ENCODE measurements around the gene KRTAP5-4. TPM values are rescaled to one million over a fixed set of nuclear protein-coding genes. Genes with fewer than 3 reads are reported as not detected.
"Not testable (repeated sequence)": the region's sequence is repeated elsewhere in the genome, so short reads cannot be mapped to it uniquely, and the experiment has no call there.

KRTAP5-4 gene
- total RNA-seq, 1 donor from 2014 or later, result not detected

DNA sequence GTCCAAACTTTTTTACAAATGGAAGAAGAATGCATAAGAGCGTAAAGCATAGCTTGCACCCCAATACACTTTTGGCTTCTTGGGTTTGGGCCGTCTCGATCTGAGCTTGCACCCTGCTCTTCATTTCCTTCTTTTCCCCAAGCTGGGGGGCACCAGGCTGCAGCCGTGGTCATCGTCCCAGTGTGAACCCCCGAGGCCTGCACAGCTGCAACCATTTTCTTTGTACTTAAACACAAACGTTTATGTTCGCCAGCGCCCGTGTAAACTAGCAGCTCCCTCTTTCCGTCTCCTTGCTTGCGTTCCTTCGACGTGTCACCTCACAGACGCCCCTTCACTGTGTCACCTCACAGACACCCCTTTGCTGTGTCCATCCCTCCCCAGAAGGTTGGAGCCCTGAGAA, 17.7 kb upstream of the KRTAP5-4 start:
- no peak for DNase-seq (ENCODE audit: extremely low read depth, low read depth, low spot score)

DNA sequence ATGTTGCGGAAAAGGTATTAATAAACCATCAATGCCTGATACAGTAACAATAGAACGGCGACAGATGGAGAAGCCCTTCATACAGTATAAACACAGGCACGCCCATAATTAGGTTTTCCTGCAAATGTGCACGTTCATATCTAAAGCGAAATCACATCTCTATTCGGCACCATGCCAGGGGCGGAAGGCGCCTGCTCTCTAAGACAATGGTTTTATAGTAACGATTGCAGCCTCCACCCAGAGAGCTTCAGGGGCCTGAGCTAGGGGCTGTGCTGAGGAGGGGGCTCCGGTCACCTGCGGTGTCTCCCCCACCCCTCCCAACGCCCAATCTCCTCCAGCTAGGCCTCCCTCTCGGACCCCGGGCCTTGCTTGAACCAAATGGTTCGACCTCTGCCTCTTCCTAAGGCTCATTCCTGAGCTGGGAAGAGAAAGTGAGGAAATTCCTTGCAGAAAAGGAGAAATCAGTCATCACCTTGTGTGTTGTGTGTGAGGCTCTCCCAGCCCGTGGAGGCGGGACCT, 17.2 kb upstream of the KRTAP5-4 start:
- DNase-seq (ENCODE audit: extremely low read depth, low read depth, low spot score), result peak; percentile 37

DNA sequence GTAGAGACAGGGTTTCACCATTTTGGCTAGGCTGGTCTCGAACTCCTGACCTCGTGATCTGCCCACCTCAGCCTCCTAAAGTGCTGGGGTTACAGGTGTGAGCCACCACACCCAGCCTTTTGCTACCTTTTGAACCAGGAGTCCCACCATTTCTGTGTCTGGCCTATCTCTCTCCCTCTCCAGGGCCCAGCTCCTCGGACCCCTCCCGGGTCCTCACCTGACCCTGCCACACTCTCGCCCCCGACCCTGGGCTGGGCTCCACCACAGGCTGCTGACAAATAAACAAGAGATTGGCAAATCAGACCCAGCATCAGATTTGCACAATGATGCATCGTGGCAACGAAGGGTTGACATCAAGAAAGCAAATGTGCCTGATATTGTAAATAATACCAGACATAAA, 16.4 kb upstream of the KRTAP5-4 start:
- no peak for DNase-seq (ENCODE audit: extremely low read depth, low read depth, low spot score)

DNA sequence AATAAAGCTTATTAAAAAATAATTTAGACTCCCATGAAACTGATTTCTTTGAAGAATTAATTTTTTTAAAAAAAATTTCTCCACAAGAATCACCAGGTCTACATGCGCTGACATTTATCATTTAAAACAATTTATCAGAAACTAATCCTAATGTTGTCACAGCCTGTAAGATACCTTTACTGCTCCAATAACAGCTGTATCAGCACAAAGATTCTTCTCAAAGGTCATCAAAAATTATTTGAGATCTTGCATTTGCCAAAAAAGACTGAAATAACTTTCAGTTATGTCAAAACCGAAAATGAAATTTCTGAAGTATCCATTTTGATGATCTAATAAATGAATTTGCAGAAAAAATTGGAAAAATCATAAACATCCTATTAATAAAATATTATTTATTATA, 15.7 kb upstream of the KRTAP5-4 start:
- DNase-seq (ENCODE audit: extremely low read depth, low read depth, low spot score), result no peak

DNA sequence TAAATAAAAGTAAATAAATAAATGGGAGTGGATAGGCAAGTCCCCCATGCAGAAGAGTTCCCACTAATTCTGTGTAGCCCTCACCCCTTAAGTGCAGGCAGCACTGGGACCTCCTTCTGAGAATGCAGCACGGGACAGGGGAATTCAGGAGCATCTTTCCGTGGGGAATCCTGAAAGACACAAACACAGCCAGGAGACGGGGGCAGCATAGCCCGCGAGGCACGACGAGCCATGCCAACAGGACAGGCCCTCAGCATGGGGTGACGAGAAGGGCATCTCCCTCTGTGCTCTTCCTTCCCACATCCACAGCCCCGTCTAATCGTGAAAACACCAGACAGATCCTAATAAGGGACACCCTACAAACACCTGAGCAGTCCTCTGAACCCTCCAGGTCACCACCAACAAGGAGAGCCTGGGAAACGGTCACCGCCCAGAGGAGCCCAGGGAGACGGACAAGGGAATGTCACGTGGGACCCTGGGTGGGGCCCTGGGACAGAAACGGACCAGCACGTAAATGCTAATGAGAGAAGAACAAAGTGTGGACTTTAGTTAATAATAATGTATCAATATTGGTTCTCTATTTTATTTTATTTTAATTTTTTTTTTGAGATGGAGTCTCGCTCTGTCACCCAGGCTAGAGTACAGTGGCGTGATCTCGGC, 14.5 kb upstream of the KRTAP5-4 start:
- DNase-seq (ENCODE audit: extremely low read depth, low read depth, low spot score), result no peak

DNA sequence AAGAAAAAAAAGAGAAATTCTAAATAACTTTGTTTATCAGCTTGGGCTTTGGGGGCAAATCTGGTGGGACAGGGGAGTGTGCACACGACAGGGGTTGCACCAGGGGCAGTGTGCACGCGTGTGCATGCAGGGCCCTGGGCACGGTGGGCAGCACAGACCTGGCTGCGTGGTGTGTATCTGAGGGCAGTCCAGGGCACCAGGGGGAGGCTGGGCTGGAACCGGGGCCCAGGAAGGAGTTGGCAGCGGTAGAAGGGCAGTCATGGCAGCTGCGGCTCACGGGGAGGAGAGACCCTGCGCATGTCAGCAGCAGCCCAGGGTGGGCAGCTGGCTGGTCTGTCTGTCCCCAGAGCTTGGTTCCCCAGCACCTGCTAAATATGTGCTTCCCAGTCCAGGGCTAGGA, 11.9 kb upstream of the KRTAP5-4 start:
- no peak for DNase-seq (ENCODE audit: extremely low read depth, low read depth, low spot score)

DNA sequence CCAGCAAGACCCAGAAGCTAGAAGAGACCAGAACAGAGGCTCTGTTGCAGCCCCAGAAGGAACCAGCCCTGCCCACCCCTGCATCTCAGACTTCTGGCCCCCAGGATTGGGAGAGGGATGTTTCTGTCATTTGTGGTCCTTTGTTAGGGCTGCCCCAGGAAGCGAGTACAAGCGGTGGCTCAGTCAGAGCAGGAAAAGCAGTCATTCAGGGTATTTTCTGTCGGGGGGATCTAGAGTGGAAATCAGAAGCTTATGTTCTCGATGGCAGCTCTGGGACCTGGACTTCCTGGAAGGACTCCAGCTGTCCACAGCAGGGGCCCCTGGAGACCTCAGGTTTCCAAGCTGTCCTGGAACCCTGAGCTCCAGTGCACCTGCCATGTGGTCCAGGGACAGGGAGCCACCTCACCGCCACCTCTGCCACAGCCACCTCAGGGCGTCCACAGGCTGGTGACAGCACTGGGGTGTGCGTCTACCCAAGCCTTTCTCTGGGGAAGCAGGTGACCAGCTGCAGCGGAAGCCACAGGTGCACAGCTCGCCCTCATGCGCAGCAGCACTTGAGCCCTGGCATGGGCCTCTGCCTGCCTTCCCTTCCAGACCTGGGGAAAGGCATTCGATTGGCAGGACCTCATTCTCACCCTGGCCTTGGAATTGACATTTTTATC, 10.2 kb upstream of the KRTAP5-4 start:
- no peak for DNase-seq (ENCODE audit: extremely low read depth, low read depth, low spot score)

DNA sequence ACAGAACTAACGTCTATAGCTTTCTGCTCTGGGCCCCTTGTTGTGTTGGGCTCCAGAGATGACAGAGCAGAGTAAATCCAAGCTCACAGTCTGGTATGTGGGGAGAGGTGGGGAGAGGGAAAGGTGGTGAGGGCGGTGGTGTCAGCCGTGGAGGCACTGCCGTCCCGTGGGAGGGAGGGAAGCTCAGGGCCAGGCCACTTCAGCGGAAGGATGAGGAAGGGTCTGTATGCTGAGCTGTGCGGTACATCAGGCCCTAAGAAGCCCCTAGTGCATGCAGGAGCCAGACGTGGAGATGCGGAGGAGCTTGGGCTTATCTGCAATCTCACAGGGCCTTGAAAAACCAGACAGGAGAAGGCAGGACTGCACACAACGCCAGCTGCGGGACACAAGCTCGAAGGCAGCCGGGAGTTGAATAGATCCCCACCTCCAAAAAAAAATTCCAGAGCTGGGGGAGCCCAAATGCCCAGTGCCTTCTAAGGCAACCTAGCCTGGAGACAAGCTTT, 9.2 kb upstream of the KRTAP5-4 start:
- DNase-seq (ENCODE audit: extremely low read depth, low read depth, low spot score), result no peak

DNA sequence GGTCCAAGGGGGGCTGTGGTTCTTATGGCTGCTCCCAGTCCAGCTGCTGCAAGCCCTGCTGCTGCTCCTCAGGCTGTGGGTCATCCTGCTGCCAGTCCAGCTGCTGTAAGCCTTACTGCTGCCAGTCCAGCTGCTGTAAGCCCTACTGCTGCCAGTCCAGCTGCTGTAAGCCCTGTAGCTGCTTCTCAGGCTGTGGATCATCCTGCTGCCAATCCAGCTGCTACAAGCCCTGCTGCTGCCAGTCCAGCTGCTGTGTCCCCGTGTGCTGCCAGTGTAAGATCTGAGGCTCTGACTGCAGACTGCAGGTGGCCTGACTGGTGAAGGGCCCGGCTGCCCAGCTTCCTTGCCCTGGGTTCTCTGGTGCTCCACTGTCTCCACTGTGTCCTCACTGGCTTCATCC, 8.3 kb upstream of the KRTAP5-4 start:
- no peak for DNase-seq (ENCODE audit: extremely low read depth, low read depth, low spot score)

DNA sequence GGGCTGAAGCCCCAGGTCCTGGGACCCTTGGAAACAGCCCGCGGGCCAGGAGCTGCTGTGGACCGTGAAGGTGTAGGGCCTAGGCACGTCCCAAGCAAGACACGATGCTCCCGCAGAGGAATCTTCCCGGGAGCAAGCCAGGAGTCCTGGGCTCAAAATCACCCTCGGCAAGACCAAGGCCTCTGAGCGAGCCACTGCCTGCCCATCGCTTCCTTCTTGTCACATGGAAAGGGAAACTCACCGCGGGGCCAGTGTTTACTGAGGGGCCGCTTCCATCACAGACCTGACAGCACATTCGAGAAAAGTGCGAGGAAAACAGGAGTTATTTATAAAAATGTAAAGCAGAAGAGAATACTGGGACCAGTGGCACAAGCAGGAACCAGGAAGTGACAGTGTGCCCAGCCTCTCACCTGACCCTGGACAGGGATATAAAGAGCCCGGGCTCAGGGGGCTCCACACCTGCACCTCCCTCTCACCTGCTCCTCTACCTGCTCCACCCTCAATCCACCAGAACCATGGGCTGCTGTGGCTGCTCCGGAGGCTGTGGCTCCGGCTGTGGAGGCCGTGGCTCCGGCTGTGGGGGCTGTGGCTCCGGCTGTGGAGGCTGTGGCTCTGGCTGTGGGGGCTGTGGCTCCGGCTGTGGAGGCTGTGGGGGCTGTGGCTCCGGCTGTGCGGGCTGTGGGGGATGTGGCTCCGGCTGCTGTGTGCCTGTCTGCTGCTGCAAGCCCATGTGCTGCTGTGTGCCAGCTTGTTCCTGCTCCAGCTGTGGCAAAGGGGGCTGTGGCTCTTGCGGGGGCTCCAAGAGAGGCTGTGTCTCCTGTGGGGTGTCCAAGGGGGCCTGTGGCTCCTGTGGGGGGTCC, 7.6 kb upstream of the KRTAP5-4 start, which contains the start of gene KRTAP5-5:
Gene KRTAP5-5, plus strand, starts transcription at position 450 of the 860 bp plus-strand sequence. Its CDS starts 66 bp downstream, at position 516.
- DNase-seq (ENCODE audit: extremely low read depth, low read depth, low spot score), result no peak

DNA sequence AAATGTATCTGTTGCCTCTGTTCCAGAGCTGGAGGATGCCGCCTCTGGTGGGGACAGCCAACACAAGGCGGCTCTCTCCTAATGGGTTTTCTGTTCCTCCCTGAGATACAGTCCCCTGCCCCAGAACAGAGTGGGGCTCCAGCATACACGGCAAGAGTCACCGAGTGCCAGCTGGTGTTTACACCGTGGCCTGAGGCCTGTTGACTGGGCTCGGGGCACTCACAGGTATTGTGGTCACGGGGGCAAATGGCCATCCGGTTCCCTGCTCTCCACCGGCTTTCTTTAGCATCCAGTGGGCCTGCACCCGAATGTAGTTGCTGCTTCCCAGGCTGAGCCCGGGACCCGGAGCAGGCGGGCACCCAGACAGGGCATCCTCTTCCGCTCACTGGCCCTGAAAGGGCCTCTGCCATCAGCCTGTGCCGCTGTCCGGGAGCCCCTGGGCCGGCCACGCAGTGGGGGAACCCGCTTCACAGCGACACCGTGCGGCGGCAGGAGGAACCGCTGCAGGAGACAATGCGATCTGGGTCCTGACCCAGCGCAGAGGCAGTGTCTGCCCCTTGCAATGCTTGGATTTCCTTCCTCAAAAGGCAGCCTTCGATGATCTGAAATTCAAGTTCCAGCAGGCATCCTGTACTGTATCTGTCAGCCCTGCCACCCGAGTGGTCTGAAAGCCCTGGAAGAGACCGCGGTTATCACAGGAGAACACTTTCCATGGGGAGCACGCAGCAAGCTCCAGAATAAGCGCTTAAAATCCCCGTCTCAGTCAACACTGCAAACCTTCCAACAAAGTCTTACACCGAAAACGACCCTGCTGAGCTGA, 6.8 kb upstream of the KRTAP5-4 start:
- no peak for DNase-seq (ENCODE audit: extremely low read depth, low read depth, low spot score)

DNA sequence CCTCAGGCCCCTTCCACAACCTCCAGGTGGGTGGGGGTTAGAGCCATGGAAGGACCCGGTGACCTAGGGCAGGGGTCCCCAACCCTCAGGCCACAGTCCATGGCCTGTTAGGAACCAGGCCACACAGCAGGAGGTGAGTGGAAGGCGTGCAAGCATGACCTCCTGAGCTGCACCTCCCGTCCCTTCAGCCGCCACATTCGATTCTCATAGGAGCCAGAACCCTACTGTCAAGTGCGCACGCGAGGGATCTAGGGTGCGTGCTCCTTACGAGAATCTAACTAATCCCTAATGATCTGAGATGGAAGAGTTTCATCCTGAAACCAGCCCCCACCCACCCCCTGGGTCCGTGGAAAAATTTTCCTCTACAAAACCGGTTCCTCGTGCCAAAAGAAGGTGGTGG, 3.6 kb upstream of the KRTAP5-4 start:
- no peak for DNase-seq (ENCODE audit: extremely low read depth, low read depth, low spot score)

DNA sequence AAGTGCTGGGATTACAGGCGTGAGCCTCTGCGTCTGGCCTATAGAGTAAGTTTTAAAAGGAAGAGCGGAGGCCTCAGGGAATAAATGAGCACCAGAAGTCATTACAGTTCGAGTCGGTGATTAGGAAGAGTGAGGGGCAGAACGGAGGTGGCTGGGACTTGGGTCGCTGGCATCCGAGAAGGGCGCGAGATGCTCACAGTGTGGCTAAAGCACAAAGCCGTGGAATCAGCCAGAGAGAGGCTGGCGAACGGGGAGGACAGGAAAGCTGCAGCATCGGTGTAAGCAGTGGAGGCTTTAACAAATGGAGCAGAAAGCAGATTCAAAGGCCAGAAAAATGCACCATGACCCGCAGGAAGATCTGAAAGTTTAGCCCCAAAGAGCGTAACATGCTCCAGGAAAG, 2.7 kb upstream of the KRTAP5-4 start:
- no peak for DNase-seq (ENCODE audit: extremely low read depth, low read depth, low spot score)

DNA sequence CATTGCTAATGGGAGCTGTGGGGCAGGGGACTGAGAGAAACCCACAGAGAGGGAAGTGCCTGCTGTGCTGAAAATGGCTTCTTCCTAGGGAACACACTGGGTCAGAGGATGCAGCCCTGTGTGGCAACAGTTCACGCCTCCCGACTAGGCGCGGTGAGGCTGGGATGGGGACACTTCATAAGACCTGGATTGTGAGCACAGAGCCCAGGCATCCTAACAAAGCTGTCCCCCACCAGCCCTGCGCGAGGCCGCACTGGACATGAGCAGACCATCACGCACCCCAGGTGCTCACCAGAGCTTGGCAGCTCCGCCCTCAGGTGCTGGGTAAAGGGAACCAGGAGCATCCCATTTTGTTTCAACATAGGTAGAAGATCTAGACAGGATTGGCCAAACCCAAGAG, 1.8 kb upstream of the KRTAP5-4 start:
- DNase-seq (ENCODE audit: extremely low read depth, low read depth, low spot score), result no peak

DNA sequence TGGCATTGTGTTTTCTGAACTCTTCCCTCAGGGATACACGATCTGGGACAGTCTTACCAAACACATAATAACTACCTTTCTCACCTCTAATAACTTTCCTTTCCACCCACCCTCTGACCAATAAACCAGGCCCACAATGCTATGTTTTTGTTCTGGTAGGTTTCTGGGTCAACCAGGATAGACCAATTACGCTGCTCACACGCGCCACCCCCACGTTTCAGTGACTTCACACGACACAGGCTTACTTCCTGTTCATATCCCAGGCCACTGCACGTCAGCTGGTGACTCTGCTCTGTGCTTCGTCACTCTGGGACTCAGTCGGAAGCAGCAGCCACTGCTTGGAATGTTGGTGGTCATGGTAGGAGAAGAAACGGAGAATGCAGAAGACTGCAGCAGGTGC, 2.5 kb downstream of the KRTAP5-4 start:
- no peak for DNase-seq (ENCODE audit: extremely low read depth, low read depth, low spot score)

DNA sequence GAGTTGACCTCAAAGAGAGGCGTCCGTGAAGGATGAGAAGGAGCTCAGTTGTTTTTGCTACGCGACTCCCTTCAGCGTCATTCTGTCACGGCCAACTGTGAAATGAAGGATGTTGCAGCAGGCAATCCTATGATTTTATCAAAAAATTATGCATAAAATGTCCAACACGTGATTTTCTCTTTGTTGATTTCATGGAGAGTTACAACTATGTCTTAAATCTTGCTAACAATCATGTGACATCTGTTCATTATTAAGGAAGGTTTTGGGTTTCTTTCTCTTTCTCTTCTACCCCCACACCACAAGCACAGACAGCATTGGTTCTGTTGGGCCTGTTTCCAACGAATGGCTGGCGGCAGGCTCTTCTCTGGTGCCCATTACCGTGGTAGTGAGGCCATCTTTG, 3.7 kb downstream of the KRTAP5-4 start:
- DNase-seq (ENCODE audit: extremely low read depth, low read depth, low spot score), result no peak

DNA sequence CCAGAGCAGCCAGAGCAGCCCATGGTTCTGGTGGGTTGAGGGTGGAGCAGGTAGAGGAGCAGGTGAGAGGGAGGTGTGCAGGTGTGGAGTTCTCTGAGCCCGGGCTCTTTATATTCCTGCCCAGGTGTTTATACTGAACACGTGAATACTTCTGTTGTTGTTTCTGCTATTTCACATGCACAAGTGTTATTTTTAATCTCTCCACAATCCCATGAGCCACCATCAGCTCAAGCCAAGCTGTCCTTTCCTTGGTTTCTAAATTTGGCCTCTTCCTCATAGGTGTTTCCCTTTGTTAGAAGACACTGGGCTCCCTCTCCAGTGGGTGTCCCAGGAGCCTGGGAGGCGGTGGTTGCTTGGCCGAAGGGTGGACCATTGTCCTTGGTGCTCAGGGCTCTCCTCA, 13.6 kb downstream of the KRTAP5-4 start, which contains the start of gene KRTAP5-3:
Gene KRTAP5-3, minus strand, starts transcription at position 101 of the 400 bp plus-strand sequence. Its CDS starts 78 bp downstream, at position 23.
- DNase-seq (ENCODE audit: extremely low read depth, low read depth, low spot score), result no peak

DNA sequence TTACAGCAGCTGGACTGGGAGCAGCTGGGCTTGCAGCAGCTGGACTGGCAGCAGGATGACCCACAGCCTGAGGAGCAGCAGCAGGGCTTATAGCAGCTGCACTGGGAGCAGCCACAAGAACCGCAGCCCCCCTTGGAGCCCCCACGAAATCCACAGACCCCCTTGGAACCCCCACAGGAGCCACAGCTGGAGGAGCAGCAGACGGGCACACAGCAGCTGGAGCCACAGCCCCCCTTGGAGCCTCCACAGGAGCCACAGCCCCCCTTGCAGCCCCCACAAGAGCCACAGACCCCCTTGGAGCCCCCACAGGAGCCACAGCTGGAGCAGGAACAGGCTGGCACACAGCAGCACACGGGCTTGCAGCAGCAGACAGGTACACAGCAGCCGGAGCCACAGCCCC, 14.0 kb downstream of the KRTAP5-4 start:
- DNase-seq (ENCODE audit: extremely low read depth, low read depth, low spot score), result not testable (repeated sequence)

DNA sequence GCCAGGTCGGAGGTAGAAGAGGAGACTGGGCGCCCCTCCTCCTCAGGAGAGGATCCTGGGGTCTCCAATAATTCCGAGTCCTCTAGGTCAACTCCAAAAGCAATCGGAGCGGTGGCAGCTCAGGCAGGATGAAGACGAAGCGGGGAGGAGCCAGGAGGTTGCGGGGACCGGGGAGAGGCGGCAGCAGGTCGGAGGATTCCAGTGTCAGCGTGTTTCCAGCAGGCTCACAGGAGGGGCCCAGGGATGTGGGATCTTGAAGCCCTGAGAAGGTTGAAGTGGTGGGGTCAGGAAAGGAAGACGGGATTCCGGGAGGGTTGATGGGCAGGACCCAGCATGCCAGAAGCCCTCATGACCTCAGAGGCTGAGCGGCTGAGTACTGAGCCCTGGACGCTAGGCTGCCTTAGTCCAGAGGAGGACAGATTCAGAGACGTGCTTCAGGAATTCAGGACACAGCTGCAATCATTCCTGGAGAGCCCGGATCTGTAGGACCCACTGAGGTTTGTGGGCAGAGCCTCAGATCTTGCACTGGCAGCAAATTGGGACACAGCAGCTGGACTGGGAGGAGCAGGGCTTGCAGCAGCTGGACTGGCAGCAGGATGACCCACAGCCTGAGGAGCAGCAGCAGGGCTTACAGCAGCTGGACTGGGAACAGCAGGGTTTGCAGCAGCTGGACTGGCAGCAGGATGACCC, 14.6 kb downstream of the KRTAP5-4 start:
- DNase-seq (ENCODE audit: extremely low read depth, low read depth, low spot score), result not testable (repeated sequence)

DNA sequence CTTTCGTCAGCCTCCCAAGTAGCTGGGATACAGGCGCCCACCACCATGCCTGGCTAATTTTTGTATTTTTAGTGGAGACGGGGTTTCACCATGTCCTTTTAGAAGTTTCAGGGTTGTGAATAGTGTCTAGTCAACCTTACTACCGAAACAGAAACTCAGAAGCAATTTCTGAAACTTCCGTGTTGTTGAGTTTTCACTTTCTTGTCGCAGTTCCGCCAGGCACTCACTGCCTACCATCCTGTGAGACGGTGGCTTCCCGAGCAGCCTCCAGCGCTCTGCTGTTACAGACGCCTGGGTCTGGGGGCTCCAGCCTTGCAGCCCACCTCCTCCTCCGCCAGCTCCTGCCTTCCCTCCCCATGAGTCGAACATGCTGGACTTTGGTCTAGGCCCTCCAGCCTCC, 16.0 kb downstream of the KRTAP5-4 start:
- not testable (repeated sequence) for DNase-seq (ENCODE audit: extremely low read depth, low read depth, low spot score)
